BLaER1 (cell line): ENCODE measurements around the gene HNRNPLL.

Experiments
- H3K27ac ChIP-seq: shearing (Covaris generic); formaldehyde crosslinking; 2 replicates; pipeline ENCODE4 v1.8.1; 2022
- H3K27me3 ChIP-seq: shearing (Covaris generic); formaldehyde crosslinking; 2 replicates; pipeline ENCODE4 v1.8.1; 2022
- H3K36me3 ChIP-seq: shearing (Covaris generic); formaldehyde crosslinking; 2 replicates; pipeline ENCODE4 v1.8.1; 2022
- H3K4me1 ChIP-seq: shearing (Covaris generic); formaldehyde crosslinking; 2 replicates; pipeline ENCODE4 v1.8.1; 2022
- H3K4me2 ChIP-seq: shearing (Covaris generic); formaldehyde crosslinking; 2 replicates; pipeline ENCODE4 v1.8.1; 2022
- H3K4me3 ChIP-seq: shearing (Covaris generic); formaldehyde crosslinking; 2 replicates; pipeline ENCODE4 v1.8.1; 2022
- H3K9ac ChIP-seq: shearing (Covaris generic); formaldehyde crosslinking; 2 replicates; pipeline ENCODE4 v1.8.1; 2022
- H3K9me3 ChIP-seq: shearing (Covaris generic); formaldehyde crosslinking; 2 replicates; pipeline ENCODE4 v1.8.1; 2022
- H4K20me1 ChIP-seq: shearing (Covaris generic); formaldehyde crosslinking; 2 replicates; pipeline ENCODE4 v1.8.1; 2022
- Cebpa-rat ChIP-seq: shearing (Covaris generic); IDR thresholded peaks from 2 replicates; pipeline ENCODE4 v1.8.1; 2022

Gene HNRNPLL

DNA sequence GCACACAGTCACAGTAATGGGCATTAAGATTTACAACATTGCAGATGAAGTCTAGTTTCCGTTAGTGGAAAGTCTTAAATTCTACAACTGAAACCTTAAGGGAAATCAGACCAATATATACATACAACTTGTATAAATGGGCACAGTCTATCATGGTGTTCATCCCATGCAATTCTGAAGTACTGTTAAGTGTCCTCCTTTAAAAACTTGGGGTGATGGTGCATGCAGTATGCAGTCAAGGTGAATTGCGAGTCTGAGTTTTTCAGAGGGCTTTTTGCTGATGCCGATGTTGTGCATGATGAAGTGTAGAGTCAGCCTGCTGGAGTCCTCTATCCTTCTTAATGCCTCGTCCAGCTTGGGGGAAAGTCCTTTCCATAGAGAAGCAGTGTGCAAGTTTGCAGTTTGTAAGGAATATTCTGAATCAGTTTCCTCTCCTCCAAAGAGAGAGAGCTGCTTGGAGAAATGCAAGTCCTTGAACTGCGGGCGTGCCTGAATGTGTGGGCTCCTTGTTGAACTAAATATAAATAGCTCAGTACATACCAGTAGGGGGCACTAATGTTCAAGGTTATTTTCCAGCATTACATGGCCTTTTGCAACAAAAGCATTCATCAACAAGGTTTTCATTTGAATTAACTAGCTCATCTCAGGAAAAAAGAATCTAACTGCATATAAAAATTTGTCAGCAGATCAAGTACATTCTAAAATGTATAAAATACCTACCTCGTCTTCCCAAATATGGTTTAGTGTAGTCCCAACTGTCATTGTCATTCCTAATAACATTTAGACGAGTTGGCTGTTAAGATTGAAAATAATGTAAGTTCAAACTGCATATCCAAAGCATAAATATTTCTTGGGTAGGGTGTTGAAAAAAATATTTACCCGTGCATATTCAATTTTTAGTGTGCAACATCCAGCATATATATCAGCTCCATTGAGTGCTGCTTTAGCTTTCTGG is 21.3 kb downstream of the HNRNPLL start:
- no peak overlapping the region for H3K9ac ChIP-seq
- TF ChIP-seq Cebpa-rat, result no peak
- peaks cover 16% of the 10 kb centered on the region for H3K36me3 ChIP-seq
- no peak overlapping the region for H3K4me3 ChIP-seq
- no peaks in the 10 kb centered on the region for H3K27me3 ChIP-seq
- H3K4me2 ChIP-seq, result no peak overlapping the region
- no peaks in the 10 kb centered on the region for H3K9me3 ChIP-seq
- no peaks in the 10 kb centered on the region for H3K4me1 ChIP-seq
- H4K20me1 ChIP-seq, result no peaks in the 10 kb centered on the region
- H3K27ac ChIP-seq, result no peak overlapping the region

DNA sequence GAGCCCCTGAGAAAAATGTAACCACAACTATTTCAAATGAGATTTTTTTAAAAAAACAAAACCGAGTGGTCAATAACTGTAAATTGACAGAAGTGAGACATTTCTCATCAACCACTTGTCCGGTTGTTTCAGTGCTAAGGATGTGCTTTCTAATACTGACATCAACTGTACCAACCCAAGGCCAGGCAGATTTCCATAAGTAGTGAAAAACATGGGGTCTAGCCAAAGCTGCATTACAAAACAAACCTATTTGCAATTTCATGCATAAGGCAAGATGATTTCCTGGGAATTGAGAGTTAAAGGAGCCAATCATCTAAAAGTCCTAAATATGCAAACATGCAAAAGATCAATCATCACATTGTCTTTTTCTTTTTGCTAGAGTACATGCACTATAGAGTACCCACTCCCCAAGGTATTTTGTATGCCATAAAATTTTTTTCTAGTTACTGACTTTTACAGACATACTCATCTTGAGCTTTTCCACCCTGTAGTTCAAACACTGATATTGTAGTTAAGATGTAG is 22.6 kb downstream of the HNRNPLL start:
- Histone ChIP-seq H3K4me2 (no peak overlapping the region), H3K4me3 (no peak overlapping the region), H3K9ac (no peak overlapping the region), H3K36me3 (peaks cover 6% of the 10 kb centered on the region), H3K4me1 (no peaks in the 10 kb centered on the region), H3K27ac (no peak overlapping the region), H4K20me1 (no peaks in the 10 kb centered on the region), H3K9me3 (no peaks in the 10 kb centered on the region), H3K27me3 (no peaks in the 10 kb centered on the region)
- no peak for TF ChIP-seq Cebpa-rat

DNA sequence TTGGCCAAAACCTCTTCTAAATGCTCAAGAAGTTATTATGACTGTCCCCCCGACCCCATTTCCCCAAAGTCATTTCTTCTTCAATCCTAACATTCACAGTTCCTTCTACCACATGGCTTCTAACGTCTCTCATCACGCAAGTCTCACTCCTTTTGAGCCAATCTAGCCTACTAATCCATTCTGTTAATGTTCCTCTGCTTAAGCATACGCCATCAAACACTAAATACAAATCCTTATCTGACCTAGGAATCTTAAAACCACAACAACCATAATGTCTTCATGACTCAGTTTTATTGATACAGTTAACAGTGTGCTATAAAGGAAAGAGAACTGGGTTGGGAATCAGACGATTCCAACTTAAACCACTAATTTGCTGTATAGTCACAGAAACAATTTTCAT is 23.9 kb downstream of the HNRNPLL start:
- H3K27ac ChIP-seq, result no peak overlapping the region
- H3K9ac ChIP-seq, result no peak overlapping the region
- no peaks in the 10 kb centered on the region for H4K20me1 ChIP-seq
- H3K27me3 ChIP-seq, result no peaks in the 10 kb centered on the region
- H3K4me2 ChIP-seq, result no peak overlapping the region
- TF ChIP-seq Cebpa-rat, result no peak
- peaks cover 6% of the 10 kb centered on the region for H3K36me3 ChIP-seq
- H3K4me1 ChIP-seq, result no peaks in the 10 kb centered on the region
- H3K9me3 ChIP-seq, result no peaks in the 10 kb centered on the region
- no peak overlapping the region for H3K4me3 ChIP-seq

DNA sequence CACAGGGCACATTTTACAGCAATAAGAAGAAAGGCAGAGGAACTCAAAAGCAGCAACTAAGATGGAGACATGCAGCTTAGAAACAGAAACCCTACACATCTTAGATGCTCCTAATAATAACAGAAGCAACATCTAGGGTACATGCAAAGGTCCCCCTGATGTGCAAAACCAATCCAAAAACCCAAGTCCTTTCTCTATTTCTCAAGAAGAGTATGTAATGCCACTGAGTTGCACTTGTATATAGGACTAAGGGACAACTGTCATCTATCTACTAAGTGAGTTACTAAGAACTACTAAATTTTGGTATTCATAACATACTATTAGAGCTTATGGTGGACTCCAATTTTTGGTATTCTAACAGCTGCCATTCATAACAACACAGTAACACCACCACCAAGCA is 28.4 kb downstream of the HNRNPLL start:
- H4K20me1 ChIP-seq, result no peaks in the 10 kb centered on the region
- no peak overlapping the region for H3K9ac ChIP-seq
- H3K27ac ChIP-seq, result no peak overlapping the region
- TF ChIP-seq Cebpa-rat, result no peak
- no peaks in the 10 kb centered on the region for H3K27me3 ChIP-seq
- no peaks in the 10 kb centered on the region for H3K9me3 ChIP-seq
- peaks cover 20% of the 10 kb centered on the region for H3K36me3 ChIP-seq
- H3K4me2 ChIP-seq, result no peak overlapping the region
- H3K4me1 ChIP-seq, result no peaks in the 10 kb centered on the region
- H3K4me3 ChIP-seq, result no peak overlapping the region

DNA sequence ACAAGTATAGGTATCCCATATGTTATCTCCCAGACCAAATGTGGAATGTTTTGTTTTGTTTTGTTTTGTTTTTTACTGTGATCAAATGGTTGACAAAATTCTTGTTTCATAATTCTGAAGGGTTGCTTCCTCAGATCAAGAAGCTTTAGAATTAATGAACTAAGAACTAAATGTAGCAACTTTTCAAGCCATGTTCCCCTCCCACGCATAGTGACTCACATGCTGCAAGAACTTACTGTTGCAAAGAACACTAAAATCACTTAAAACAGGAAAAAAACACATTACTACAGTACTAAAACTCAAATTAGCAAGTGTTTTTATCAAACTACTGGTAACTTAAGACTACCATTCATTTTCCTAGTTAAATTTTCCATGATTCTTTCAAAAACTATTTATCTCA is 30.6 kb downstream of the HNRNPLL start:
- H4K20me1 ChIP-seq, result no peaks in the 10 kb centered on the region
- H3K4me2 ChIP-seq, result no peak overlapping the region
- H3K27me3 ChIP-seq, result no peaks in the 10 kb centered on the region
- peaks cover 30% of the 10 kb centered on the region for H3K36me3 ChIP-seq
- H3K27ac ChIP-seq, result no peak overlapping the region
- no peaks in the 10 kb centered on the region for H3K4me1 ChIP-seq
- no peak overlapping the region for H3K9ac ChIP-seq
- TF ChIP-seq Cebpa-rat, result no peak
- H3K4me3 ChIP-seq, result no peak overlapping the region
- H3K9me3 ChIP-seq, result no peaks in the 10 kb centered on the region

DNA sequence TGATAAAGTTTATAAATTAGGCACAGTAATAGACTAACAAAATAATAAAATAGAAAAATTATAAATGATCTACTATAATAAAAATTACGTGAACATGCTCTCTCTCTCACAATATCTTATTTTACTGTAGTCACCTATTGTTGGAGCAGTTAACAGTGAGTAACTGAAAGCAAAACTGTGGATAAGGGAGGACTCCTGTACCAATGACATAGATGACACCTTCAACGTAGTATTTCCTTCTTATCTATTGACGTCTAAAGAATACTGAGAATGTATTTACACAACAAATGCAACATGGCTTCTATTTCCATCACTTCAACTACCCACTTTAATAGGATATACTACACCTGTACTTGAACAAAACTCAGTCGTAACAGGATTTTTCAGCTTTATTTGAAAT is 31.5 kb downstream of the HNRNPLL start:
- H3K9ac ChIP-seq, result no peak overlapping the region
- H3K27me3 ChIP-seq, result no peaks in the 10 kb centered on the region
- no peak overlapping the region for H3K4me2 ChIP-seq
- no peak overlapping the region for H3K27ac ChIP-seq
- H3K4me3 ChIP-seq, result no peak overlapping the region
- H4K20me1 ChIP-seq, result no peaks in the 10 kb centered on the region
- H3K4me1 ChIP-seq, result no peaks in the 10 kb centered on the region
- no peaks in the 10 kb centered on the region for H3K9me3 ChIP-seq
- no peak for TF ChIP-seq Cebpa-rat
- peaks cover 40% of the 10 kb centered on the region for H3K36me3 ChIP-seq

DNA sequence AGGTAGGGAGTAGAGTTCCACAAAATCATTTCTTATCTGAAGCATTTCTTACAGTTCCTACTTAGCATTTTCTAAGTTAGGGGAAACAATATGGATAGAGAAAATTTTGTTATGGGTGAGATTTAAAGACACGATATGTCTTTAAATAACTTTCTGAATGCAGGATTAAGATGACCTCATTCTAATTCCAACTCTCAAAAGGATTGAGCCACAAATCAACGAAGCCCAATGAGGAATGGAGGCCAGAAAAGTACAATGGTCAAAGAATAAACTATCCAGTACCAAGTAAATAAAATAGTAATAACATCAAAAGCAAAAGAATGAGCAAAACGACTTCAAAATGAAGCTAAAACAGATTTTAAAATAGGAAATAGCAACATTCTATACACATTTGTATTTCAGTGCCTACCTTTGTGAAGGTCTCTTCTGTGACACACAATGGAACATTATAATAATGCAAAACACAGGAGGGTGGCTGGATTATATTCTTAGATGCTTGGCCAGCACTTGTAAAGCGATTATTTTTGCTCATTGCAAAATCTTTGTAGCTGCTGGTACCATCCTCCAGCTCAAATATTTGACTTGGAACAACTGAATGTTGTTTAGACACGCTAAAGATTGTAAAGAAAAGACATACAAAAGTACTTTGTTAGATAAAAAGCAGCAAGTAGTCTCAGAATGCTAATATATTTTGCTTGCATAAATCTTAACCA is 33.8 kb downstream of the HNRNPLL start:
- Histone ChIP-seq H3K36me3 (peaks cover 51% of the 10 kb centered on the region), H4K20me1 (no peaks in the 10 kb centered on the region), H3K4me3 (no peak overlapping the region), H3K27me3 (no peaks in the 10 kb centered on the region), H3K4me1 (no peaks in the 10 kb centered on the region), H3K9ac (no peak overlapping the region), H3K4me2 (no peak overlapping the region), H3K9me3 (no peaks in the 10 kb centered on the region), H3K27ac (no peak overlapping the region)
- no peak for TF ChIP-seq Cebpa-rat

DNA sequence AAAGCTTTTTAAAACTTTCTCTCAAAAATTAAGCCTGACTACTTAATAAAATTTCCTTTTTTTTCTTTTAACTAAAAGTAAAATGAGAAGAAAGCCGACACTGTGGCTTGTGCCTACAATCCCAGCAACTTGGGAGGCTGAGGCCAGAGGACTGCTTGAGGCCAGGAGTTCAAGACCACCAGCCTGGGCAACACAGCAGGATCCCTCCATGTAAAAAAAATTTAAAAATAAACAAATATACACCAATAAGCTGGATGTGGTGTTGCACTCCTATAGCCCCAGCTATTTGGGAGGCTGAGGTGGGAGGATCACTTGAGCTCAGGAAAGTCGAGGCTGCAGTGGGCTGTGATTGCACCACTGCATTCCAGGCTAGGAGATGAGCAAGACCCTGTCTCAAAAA is 37.4 kb downstream of the HNRNPLL start:
- H4K20me1 ChIP-seq, result no peaks in the 10 kb centered on the region
- H3K9me3 ChIP-seq, result no peaks in the 10 kb centered on the region
- H3K36me3 ChIP-seq, result peaks cover 43% of the 10 kb centered on the region

DNA sequence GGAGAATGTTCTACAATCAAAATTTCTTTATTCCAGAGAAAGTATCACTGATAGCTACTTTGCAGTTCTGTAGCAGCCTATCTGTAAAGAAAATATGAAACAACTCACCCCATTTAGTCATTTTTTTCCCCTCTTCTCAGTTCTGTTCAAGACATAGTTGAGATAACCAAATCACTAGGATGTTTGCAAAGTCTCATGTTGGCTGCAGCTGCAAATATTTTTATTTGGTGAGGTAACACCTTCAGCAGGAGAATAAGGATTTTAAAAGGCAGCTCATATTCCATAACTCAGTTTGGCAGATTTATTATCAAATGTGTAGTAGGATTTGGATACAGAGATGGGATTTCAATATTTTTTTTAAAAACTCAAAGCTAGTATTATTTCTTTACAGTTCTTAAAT is 41.0 kb downstream of the HNRNPLL start:
- Histone ChIP-seq H3K36me3 (peaks cover 31% of the 10 kb centered on the region), H3K4me3 (no peak overlapping the region), H4K20me1 (no peaks in the 10 kb centered on the region), H3K4me2 (no peak overlapping the region), H3K27ac (no peak overlapping the region), H3K27me3 (no peaks in the 10 kb centered on the region), H3K9ac (no peak overlapping the region), H3K9me3 (no peaks in the 10 kb centered on the region), H3K4me1 (no peaks in the 10 kb centered on the region)
- no peak for TF ChIP-seq Cebpa-rat

More for the DNA sequence above, 37.4 kb downstream of the HNRNPLL start:
- Histone ChIP-seq H3K4me1 (no peaks in the 10 kb centered on the region), H3K27ac (no peak overlapping the region), H3K4me3 (no peak overlapping the region), H3K4me2 (no peak overlapping the region), H3K9ac (no peak overlapping the region), H3K27me3 (no peaks in the 10 kb centered on the region)
- TF ChIP-seq Cebpa-rat, result no peak

DNA sequence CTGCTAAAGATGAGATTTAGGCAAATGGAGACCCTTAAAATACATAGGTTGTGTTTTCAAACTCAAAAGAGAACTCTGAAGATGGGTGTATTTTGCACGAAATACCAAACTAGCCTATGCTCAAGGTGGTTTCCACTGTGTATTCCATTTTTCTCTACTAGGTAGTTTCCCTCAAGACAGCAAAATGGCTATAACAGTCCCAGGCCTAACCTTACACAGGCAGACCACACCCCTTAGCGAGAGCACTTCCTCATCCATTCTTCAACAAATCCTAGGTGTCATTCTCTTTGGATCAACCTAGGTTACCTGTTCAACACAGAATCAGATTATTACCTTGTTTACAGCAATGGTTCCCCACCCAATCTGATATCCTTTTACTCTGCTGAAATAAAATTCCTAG is 42.6 kb downstream of the HNRNPLL start:
- TF ChIP-seq Cebpa-rat, result no peak
- no peak overlapping the region for H3K27ac ChIP-seq
- H3K4me3 ChIP-seq, result no peak overlapping the region
- H3K4me1 ChIP-seq, result no peaks in the 10 kb centered on the region
- no peaks in the 10 kb centered on the region for H3K27me3 ChIP-seq
- H4K20me1 ChIP-seq, result no peaks in the 10 kb centered on the region
- H3K36me3 ChIP-seq, result peaks cover 17% of the 10 kb centered on the region; the same call in 1 of the 2 replicates
- H3K9ac ChIP-seq, result no peak overlapping the region
- H3K4me2 ChIP-seq, result no peak overlapping the region
- no peaks in the 10 kb centered on the region for H3K9me3 ChIP-seq
